Activated CD4-positive, alpha-beta T cell treated with anti-CD3 and anti-CD28 coated beads, Interleukin-2, Interleukin-4, amounts not matched to agents 100 ng/mL and 50 ng/mL, durations not matched to agents 16 hours and 8 hours (primary cell): ENCODE data around the gene PLA2G4D.

Source experiments
- DNase-seq: peaks from one replicate; pipeline ENCODE4 v3.0.0-alpha.2; 2020; ENCODE audit warnings: low spot score

Gene PLA2G4D

GRCh38 chr15:42050484-42051255 lies 43.7 kb downstream of the PLA2G4D start:
- DNase-seq: no peak

GRCh38 chr15:42048821-42049200 lies 45.6 kb downstream of the PLA2G4D start:
- no peak for DNase-seq

GRCh38 chr15:42048080-42048820 lies 46.1 kb downstream of the PLA2G4D start:
- no peak for DNase-seq

- no peak for DNase-seq
Measured at GRCh38 chr15:42046597-42046996, 47.8 kb downstream of the PLA2G4D start.

GRCh38 chr15:42045211-42045615 lies 49.1 kb downstream of the PLA2G4D start:
- no peak for DNase-seq

GRCh38 chr15:42042602-42043400 lies 51.6 kb downstream of the PLA2G4D start:
- DNase-seq: no peak

- no peak for DNase-seq
Measured at GRCh38 chr15:42038401-42038800, 56.0 kb downstream of the PLA2G4D start.

GRCh38 chr15:42037656-42038055 lies 56.7 kb downstream of the PLA2G4D start:
- no peak for DNase-seq

GRCh38 chr15:42036966-42037365 lies 57.4 kb downstream of the PLA2G4D start:
- DNase-seq: no peak

- DNase-seq: no peak
Measured at GRCh38 chr15:42036112-42036905, 58.1 kb downstream of the PLA2G4D start.

GRCh38 chr15:42035435-42035761 lies 59.0 kb downstream of the PLA2G4D start:
- DNase-seq: peak; percentile 4

GRCh38 chr15:42034628-42035434 lies 59.5 kb downstream of the PLA2G4D start:
- DNase-seq: no peak

GRCh38 chr15:42033214-42033873 lies 61.0 kb downstream of the PLA2G4D start:
- no peak for DNase-seq

GRCh38 chr15:42032376-42033213 lies 61.8 kb downstream of the PLA2G4D start:
- DNase-seq: no peak

- no peak for DNase-seq
Measured at GRCh38 chr15:42031198-42031915, 63.0 kb downstream of the PLA2G4D start.

GRCh38 chr15:42027521-42027920 lies 66.8 kb downstream of the PLA2G4D start:
- DNase-seq: no peak

- DNase-seq: no peak
Measured at GRCh38 chr15:42024303-42024702, 70.1 kb downstream of the PLA2G4D start.

- DNase-seq: no peak
Measured at GRCh38 chr15:42021593-42021992, 72.8 kb downstream of the PLA2G4D start.

- no peak for DNase-seq
Measured at GRCh38 chr15:42020713-42021273, 73.6 kb downstream of the PLA2G4D start, which contains the start of gene PLA2G4E. TSS of gene PLA2G4E (minus strand) at chr15:42021042. CDS start at chr15:42021030, 12 bp downstream.
